PC-3 (cell line): ENCODE measurements around the gene WDR45. TPM values are rescaled to one million over a fixed set of nuclear protein-coding genes. Genes with fewer than 3 reads are reported as not detected.
A peak's percentile ranks its signal among the peaks of the same experiment; 100 is the strongest.

Experiments used
- ATAC-seq: fragments of 200-7000 bp; cut with Tn5 transposase; 2 replicates; pipeline ENCODE4 v1.9.1; 2020; ENCODE audit warnings: mild to moderate bottlenecking, moderate library complexity
- BruUV-seq: library from RNA; stranded (reverse); fragments of 400-500 nt; replicated peaks from 2 replicates; lab custom pipeline; 2021; lab: Mats Ljungman, UMichigan
- CTCF ChIA-PET: fragments of 300-600 bp; sonication (Branson Sonifier 250); formaldehyde crosslinking; loops from one replicate; lab custom pipeline; 2022; ENCODE audit warnings: antibody characterized with exemption; lab: Charles Lee
- POLR2A ChIA-PET: fragments of 300-600 bp; sonication (Branson Sonifier 250); formaldehyde crosslinking; loops from one replicate; lab custom pipeline; 2022; ENCODE audit warnings: antibody characterized with exemption; ENCODE audit not compliant: unreplicated experiment; lab: Charles Lee
- DNase-seq: peaks from one replicate; pipeline ENCODE4 v3.0.0-alpha.2; 2015
- H2AFZ ChIP-seq: fragments of 300-600 bp; sonication (generic); 2 replicates; pipeline ENCODE4 v1.6.0; 2016; ENCODE audit warnings: antibody characterized with exemption, low read length
- H3F3A ChIP-seq: fragments of 300-600 bp; sonication (generic); one replicate; pipeline ENCODE4 v1.6.0; 2017; ENCODE audit warnings: antibody characterized with exemption, low read length, control low read depth, mild to moderate bottlenecking; ENCODE audit not compliant: unreplicated experiment
- H3K27ac ChIP-seq: fragments of 300-600 bp; sonication (generic); 2 replicates; pipeline ENCODE4 v1.5.1; 2016; ENCODE audit warnings: mild to moderate bottlenecking, low read length
- H3K27me3 ChIP-seq: fragments of 300-600 bp; sonication (generic); 2 replicates; pipeline ENCODE4 v1.6.1; 2016; ENCODE audit warnings: low read length, mixed read lengths
- H3K36me3 ChIP-seq: fragments of 300-600 bp; sonication (generic); 2 replicates; pipeline ENCODE4 v1.6.1; 2016; ENCODE audit warnings: low read depth, mixed run types, low read length, mixed read lengths
- H3K4me1 ChIP-seq: fragments of 300-600 bp; sonication (generic); 2 replicates; pipeline ENCODE4 v1.5.1; 2016; ENCODE audit warnings: low read length; ENCODE audit not compliant: insufficient read depth
- H3K4me2 ChIP-seq: fragments of 300-600 bp; sonication (generic); 2 replicates; pipeline ENCODE4 v1.6.0; 2016; ENCODE audit warnings: low read length
- H3K4me3 ChIP-seq: fragments of 300-600 bp; sonication (generic); 2 replicates; pipeline ENCODE4 v1.5.1; 2016; ENCODE audit warnings: mild to moderate bottlenecking, low read length, mixed read lengths
- H3K79me2 ChIP-seq: fragments of 300-600 bp; sonication (generic); 2 replicates; pipeline ENCODE4 v1.6.1; 2017; ENCODE audit warnings: low read length, mixed read lengths
- H3K9ac ChIP-seq: fragments of 300-600 bp; sonication (generic); 2 replicates; pipeline ENCODE4 v1.6.0; 2016; ENCODE audit warnings: mild to moderate bottlenecking, low read length
- H3K9me2 ChIP-seq: fragments of 300-600 bp; sonication (generic); replicated peaks from 2 replicates; pipeline ENCODE4 v1.6.1; 2016; ENCODE audit warnings: mixed run types, low read length, mixed read lengths
- H3K9me3 ChIP-seq: fragments of 300-600 bp; sonication (generic); 2 replicates; pipeline ENCODE4 v1.6.1; 2016; ENCODE audit warnings: low read length, mixed read lengths
- H4K20me1 ChIP-seq: fragments of 300-600 bp; sonication (generic); 2 replicates; pipeline ENCODE4 v1.6.1; 2016; ENCODE audit warnings: low read length, mixed read lengths
- EZH2 ChIP-seq: fragments of 300-600 bp; sonication (generic); IDR thresholded peaks from one replicate; pipeline ENCODE4 v1.6.1; 2017; ENCODE audit warnings: antibody characterized with exemption, mild to moderate bottlenecking, low read length; ENCODE audit not compliant: unreplicated experiment
- EZH2phosphoT487 ChIP-seq: fragments of 300-600 bp; sonication (generic); IDR thresholded peaks from 2 replicates; pipeline ENCODE4 v1.6.1; 2018; ENCODE audit warnings: mild to moderate bottlenecking, antibody characterized with exemption, low read length, borderline replicate concordance
- intact Hi-C: fragments of 100-400 bp; cut with micrococcal nuclease; formaldehyde crosslinking; loops from 2 replicates; pipeline ENCODE4 v1.9.0; 2023
- total RNA-seq: library from RNA; depleted of rRNA; stranded (reverse); fragments of >200 nt; gene quantifications from 2 replicates; pipeline ENCODE4 v1.2.3, GENCODE V29; 2014
- TF ChIP-seq, protein P1 (sequence below): fragments of 300-600 bp; sonication (generic); conservative IDR thresholded peaks from 2 replicates; pipeline ENCODE4 v1.5.1; 2017; ENCODE audit warnings: antibody characterized with exemption, low read depth, mild to moderate bottlenecking, low read length

WDR45 gene
- total RNA-seq, 1 experiment from 2014 or later, result 27.2 TPM

DNA sequence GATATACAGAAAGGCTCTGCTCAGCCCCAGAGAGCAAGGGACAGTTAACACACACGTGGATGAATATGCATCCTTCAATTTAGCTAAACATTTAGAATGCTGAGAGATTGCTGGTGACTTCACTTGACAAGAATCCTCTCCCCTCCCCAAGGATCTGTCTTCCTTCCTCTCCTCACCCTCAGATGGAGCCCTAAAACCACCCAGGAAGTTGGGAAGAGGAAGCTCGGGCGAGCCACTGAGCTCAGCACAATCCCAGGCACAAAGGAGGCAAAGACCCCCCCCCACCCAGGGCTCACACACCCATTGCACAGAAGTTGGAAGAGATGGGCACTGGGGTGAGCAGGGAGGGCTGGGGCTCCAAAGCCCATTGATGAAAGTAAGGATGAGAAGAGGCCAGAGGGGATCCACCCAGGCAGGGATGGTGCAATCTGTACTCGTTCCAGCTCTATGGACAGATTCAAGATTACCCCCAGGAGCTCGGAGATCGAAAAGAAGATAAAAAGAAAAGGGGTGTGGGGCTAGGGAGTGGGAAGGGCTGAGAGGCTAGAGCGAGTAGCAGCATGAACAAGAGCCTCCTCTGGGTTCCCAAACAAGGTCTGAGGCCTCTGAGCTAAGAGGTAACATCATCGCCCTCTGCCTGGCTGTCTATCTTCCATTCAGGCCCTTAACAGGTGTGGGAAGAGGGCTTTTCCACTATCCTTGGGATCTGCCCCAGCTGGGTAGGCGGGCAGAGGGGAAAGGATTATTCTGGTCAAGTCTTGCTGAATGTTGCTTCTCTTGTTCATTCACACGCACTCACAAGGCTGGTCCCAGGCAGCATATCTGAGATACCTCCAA, 37.7 kb downstream of the WDR45 start:
- Histone ChIP-seq H3K9ac (peak overlapping the region; percentile 91), H3K4me3 (peak overlapping the region; percentile 96), H3K79me2 (peaks cover 41% of the 10 kb centered on the region), H3F3A (no peaks in the 10 kb centered on the region), H4K20me1 (no peaks in the 10 kb centered on the region), H3K4me2 (peak overlapping the region; percentile 91), H3K36me3 (peaks cover 14% of the 10 kb centered on the region), H3K9me3 (no peaks in the 10 kb centered on the region), H3K27me3 (no peaks in the 10 kb centered on the region), H2AFZ (peak overlapping the region; percentile 52; the same call in 1 of the 2 replicates), H3K9me2 (no peaks in the 10 kb centered on the region), H3K27ac (peak overlapping the region; percentile 65), H3K4me1 (peaks cover 42% of the 10 kb centered on the region)
- TF ChIP-seq EZH2 (no peak), EZH2phosphoT487 (no peak)
- TF ChIP-seq, protein P1, sequence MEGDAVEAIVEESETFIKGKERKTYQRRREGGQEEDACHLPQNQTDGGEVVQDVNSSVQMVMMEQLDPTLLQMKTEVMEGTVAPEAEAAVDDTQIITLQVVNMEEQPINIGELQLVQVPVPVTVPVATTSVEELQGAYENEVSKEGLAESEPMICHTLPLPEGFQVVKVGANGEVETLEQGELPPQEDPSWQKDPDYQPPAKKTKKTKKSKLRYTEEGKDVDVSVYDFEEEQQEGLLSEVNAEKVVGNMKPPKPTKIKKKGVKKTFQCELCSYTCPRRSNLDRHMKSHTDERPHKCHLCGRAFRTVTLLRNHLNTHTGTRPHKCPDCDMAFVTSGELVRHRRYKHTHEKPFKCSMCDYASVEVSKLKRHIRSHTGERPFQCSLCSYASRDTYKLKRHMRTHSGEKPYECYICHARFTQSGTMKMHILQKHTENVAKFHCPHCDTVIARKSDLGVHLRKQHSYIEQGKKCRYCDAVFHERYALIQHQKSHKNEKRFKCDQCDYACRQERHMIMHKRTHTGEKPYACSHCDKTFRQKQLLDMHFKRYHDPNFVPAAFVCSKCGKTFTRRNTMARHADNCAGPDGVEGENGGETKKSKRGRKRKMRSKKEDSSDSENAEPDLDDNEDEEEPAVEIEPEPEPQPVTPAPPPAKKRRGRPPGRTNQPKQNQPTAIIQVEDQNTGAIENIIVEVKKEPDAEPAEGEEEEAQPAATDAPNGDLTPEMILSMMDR, result no peak
- POLR2A ChIA-PET, result interaction anchor here (0.6 kb wide), 3 partner anchors 84 to 193 kb away, joined by 4 to 6 read pairs (median 4); partner anchors contain the start of gene CCDC22
- CTCF ChIA-PET, result no interaction called here
- peak; percentile 1; the same call in 1 of the 2 replicates for ATAC-seq
- DNase-seq, result peak; percentile 60
- intact Hi-C loops, result loop anchor here (5.0 kb wide), 2 partner anchors 120 to 145 kb away; partner anchors contain the start of genes MAGIX, PQBP1 and TIMM17B
- BruUV-seq, result TSS peak; percentile 62

- H3K9me3 ChIP-seq, result no peaks in the 10 kb centered on the region
- peaks cover 14% of the 10 kb centered on the region for H3K36me3 ChIP-seq
- no peaks in the 10 kb centered on the region for H4K20me1 ChIP-seq
- TF ChIP-seq EZH2phosphoT487 (no peak), EZH2 (no peak)
- TF ChIP-seq, protein P1, result no peak
- H3K27ac ChIP-seq, result peak overlapping the region; percentile 84
- H3K9me2 ChIP-seq, result no peaks in the 10 kb centered on the region
- peak overlapping the region; percentile 96 for H3K4me3 ChIP-seq
- BruUV-seq, result no TSS peak
- DNase-seq (peak; percentile 35), ATAC-seq (no peak)
- no peaks in the 10 kb centered on the region for H3K27me3 ChIP-seq
- H3K9ac ChIP-seq, result peak overlapping the region; percentile 49
- no peaks in the 10 kb centered on the region for H3F3A ChIP-seq
- H2AFZ ChIP-seq, result no peak overlapping the region
- intact Hi-C loops, result loop anchor here (5.0 kb wide), 2 partner anchors 122 to 143 kb away; partner anchors contain the start of genes MAGIX, PQBP1 and TIMM17B
- ChIA-PET CTCF (no interaction called here), POLR2A (interaction anchor here (0.6 kb wide), 2 partner anchors 37 to 1020 kb away, joined by 3 to 9 read pairs; no protein-coding TSS in a partner anchor)
- H3K79me2 ChIP-seq, result peaks cover 41% of the 10 kb centered on the region
- peak overlapping the region; percentile 91 for H3K4me2 ChIP-seq
- H3K4me1 ChIP-seq, result peaks cover 42% of the 10 kb centered on the region
Observed at GRCh38 chrX:49040376-49040955, 39.2 kb downstream of the WDR45 start.
